ENCODE data around the gene CEP128.

CEP128 gene

DNA sequence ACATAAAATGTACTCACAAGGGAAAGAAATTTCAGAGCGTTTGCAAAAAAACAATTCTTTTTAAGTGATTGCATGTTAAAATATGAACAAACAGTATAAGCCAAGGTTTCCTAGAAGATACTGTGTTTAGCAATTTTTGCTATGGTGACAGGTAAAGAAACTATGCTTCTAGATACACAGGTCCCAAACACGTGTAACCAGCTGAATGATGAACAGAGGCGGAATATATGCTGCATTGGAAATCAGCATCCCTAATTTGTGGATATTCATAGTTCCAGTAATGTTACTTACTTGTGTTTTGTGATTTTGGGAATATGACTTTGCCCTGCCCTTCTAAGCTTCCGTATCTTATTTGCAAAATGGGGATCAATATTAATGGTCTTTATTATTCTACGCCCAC lies 403.9 kb downstream of the CEP128 start:
- no peak for DNase-seq

DNA sequence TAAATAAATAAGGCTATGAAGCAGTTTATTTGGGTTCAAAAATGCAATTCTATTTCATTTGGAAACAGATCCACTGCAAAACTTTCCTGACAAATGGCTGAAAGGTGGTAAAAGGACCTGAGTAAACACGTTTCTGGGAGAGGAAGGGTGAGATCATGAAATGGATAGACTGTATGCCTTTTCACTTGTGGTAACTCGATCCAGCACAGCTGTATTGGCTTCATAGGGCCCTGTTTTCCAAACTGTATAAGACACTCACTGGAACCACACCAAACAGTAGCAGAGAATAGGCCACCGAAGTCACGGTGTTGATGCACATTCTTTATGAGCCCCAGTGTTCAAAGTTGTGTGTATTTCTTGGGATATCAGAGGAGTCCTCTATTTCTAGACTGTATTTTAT lies 405.1 kb downstream of the CEP128 start:
- DNase-seq, result no peak

DNA sequence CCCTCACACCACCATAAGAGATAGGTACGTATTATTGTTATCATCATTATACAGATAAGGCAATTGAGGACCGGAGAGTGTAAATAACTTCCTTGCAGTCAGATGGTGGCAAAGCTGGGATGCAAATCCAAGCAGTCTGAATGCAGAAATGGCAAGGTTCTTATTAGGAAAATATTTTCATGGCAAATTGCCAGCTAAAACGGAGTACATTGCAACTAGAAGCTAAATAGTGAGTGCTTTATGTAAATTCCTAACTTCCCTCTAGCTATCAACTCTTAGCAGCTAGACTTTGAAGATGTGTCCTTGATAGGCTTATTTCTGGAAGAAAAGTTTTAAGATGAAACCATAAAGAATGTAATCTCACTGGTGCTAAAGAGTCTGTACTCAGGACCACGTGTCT lies 406.4 kb downstream of the CEP128 start:
- no peak for DNase-seq

DNA sequence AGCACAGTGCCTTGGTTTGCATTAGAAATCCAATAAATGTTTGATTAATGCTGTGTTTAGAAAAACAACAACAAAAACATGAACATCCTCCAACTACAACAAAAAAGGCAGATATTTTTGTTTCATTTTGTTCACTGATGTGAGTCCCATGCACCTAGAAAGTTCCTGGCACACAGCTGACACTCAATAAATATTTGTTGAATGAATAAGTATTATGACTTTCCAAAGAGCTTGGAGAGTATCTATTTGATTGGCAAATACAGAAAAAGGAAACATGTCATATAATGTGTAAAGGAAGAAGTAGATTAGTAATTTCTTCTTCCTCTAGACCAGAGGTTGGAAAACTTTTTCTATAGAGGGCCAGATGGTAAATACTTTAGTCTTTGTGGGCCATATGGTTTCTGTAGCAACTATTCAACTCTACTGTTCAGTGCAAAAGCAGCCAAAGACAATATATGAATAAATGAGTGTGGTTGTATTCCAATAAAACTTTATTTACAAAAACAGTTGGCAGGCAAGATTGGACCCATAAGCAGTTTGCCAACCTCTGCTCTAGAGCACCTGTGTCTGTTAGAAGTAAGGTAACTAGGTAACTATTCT lies 417.9 kb downstream of the CEP128 start:
- no peak for DNase-seq

DNA sequence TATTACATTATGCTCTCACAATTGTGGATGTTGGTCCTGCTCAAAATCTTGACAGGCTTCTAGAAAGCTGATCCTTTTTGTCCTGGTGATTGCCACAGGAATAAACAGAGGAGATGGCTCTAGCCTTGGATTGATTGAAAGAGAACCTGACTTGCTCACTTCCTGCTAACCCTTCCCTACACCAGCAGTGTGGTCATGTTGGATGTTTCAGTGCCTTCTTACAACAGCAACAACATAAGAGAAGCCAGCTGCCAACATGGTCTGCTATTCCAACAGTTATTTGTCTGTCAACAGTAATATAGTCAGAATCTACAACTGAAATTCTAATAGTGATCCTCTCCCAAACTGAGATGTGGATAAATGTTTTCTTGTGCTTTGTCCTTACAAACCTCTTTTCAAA lies 418.6 kb downstream of the CEP128 start:
- DNase-seq, result no peak

DNA sequence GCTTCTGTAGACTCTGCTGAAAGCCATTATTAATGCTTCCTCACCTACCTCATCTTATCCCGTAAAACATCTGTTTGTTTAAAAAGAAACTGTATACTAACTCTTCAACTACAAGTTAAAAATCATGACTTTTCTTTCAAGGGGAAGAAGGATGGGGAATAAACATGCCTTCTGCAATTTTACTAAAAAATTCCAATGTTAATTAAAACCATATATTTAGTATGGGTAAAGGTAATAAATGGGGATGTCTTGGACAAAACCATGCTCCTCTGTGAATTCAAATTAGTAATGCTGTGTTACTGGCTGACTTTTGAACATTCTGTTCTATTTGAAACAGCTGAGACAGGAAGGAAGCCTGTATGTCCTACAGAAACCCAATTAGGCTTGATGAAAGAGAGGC lies 419.1 kb downstream of the CEP128 start:
- DNase-seq, result no peak

DNA sequence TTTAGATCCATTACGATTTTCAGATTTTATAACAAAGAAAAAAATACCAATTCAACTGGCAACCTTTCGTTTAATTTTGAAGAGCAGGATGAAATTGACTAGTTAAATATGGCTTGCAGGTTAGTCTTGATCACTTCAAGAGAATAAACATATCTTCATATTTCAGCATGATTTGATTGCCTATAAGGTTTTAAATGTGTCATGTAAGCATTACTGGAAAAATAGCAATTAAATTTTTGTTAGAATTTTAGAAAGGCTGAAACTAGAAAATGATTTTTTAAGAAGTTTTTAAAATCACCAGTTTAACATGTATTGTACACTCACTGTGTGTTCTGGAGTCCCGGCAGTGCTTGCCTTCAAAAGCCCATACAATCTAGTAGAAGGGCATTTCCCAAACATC lies 420.1 kb downstream of the CEP128 start:
- DNase-seq, result no peak

DNA sequence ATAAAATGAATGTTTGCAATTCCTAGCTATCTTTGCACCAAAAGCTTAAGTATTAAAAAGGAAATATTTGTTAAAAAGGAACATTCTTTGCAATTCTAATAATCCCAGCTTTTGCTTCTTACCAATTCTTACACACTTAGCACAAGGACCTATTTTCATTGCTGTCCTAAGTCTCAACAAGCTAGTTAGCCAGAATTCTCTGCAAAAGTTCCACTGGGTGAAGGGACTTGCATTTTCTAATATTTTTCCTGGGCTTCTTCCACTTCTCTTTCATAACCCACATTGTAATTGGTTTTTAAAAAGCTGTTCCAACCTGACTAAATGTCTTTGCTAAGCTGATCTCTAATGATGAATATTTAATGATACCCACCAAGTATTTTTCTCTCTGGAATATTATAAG lies 422.5 kb downstream of the CEP128 start:
- DNase-seq, result no peak

DNA sequence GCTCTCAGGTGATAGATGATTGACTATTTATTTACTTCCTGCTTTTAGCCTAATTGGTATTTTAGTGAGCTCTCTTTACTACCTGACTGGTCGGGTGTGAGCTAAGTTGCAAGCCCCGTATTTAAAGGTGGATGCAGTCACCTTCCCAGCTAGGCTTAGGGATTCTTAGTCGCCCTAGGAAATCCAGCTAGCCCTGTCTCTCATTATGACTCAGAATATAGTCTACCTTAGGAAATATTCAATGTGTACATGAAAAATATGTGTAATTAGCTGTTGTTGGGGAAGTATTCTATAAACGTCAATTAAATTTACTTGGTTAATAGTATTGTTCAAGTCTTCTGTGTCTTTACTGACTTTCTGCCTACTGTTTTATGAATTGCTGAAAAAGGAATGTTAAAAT lies 423.4 kb downstream of the CEP128 start:
- no peak for DNase-seq

DNA sequence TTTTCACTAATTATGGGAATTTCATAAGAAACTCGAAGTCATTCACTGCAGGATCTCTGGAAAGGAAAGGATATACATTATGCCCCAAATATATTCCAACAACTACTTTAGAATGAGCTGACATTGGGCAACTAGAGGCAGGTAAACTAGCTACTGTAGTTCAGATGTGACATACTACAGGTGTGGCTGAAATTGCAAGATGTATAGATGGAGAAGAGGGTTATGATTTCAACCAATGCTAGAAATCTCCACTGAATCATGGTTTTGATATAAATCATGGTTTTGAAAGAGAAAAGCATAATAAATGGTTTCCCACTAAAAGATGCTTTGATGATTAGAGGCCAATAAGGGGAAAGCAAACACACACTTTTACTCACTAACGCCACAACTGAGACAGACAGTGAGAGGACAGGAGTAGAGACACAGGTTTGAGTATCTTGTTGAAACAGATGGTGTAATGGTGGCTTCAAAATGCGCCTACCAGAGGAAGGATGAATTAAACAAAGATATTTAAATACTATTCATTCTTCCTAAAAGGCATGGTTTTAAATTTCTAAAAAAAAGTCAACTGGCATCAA lies 434.2 kb downstream of the CEP128 start:
- no peak for DNase-seq

DNA sequence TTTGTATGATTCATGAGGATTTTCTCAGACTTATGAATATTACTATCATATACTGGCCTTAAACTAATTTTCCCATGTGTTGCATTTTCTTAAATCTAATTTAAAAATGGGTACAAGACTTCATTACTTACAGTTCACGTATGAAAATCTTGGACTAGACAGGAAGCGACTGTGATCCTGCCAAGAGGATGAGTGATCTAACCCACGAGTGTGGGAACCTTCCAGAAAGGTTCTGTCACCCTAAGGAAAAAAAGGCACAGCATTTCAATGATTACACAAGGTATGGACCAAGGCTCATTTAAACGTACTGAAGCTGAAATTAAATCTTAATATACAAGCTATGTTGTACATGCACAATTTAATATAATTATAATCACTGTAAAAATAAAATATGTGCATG lies 436.8 kb downstream of the CEP128 start:
- no peak for DNase-seq

DNA sequence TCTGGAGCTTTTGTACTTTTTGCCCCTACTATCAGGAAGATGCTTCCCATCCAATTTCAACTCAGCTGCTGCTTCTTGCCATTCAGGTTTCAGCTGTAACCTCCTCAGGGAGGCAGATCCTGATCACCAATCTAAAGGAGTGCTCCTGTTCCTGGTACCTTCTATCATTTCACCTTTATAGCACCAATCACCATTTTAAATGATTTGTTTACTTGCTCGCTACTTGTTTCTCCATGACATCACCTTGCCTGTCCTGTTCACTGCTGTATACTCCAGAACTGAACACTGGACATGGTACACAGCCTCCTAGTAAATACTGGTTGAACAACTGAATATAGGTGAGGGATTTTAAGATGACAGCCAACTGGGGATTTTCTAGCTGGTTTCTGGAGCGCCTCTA lies 443.0 kb downstream of the CEP128 start:
- DNase-seq, result no peak

DNA sequence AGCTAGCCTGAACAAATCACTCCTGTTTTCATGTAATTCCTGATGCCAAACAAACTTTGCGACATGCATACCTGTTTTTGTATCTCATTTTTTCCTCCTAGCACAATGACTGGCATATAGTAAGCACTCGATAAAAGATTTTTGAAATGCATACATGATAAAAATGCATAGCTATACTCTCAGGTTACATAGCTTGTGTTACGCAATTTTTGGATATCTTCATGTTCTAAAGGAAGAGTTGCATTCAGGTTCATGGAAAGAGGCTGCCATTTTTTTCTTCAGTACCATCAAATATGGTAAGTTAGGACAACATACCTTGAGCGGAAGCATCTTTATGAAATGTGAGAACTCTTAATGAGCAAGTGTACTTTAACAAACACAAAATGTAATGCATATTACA lies 445.4 kb downstream of the CEP128 start:
- DNase-seq, result no peak

DNA sequence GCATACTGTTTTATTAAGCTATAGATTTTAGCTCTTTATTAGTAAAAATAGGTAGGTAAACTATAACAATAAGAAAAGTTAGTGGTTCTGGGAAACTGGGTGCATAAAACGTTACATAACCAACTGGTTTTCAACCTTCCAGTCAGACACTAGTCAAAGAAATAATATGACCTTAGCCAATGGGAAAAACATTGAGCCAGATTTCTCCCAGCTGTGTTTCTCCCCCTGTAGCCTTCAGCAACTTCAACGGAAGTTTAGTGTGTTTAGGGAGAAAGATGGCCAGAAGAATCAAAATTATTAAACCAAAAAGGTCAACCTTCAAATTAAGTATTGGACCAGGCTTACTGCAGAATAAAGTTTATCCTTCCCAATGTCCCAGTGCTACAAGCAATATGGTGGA lies 446.8 kb downstream of the CEP128 start:
- no peak for DNase-seq

DNA sequence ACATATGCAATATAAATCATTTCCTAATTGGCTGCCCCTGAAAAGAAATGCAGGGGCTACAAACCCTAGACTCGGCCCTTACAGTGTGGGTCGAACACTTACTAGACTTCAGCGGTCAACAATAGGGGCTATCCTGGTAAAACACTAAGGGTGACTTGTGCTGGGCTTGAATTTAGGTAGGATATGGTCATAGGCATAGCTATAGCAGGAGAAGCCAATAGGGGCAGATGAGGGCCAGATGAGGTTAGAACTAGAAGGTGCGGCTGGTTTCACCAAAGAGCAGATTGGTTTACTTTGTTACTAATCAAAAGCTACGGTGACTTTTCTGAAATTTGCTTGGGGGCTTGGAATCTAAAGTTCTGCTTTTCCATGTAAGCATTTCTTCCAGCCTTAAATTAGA lies 447.9 kb downstream of the CEP128 start:
- no peak for DNase-seq

DNA sequence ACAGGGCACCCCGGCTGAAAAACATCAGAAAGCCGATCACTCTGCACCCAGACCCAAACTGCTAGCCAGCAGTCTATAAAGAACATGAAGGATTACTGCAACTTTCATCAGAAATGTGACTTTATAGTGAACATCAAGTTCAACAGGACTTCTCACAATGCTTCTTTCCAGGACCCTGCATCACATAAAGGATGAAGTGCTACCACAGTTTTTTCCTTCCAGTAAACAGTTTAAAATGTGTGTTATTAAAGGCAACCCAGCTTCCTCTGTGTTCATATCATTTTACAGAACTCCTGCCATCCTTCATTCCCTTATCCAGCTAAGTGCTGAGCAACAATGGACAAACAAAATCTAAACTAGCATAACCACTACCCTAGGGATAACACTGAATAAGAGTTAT lies 449.9 kb downstream of the CEP128 start:
- DNase-seq, result no peak

DNA sequence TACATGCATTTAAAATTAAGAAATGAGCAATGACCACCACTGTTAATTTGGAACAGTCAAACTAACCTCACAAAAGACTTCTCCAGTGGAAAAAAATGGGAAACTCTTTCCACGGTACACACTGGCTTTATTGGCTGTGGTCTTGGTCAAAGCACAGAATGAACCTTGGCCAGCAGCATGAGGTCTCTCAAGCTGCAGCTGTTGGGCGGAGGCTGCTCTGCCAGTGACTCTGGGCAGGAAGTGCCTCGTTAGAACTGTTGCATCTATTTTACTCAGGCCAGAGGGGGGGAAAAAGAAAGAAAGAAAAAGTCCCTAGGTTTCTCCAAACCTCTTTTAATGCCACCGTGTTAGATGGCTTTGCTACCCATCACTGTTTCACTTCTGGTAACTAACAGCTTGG lies 450.4 kb downstream of the CEP128 start:
- no peak for DNase-seq

DNA sequence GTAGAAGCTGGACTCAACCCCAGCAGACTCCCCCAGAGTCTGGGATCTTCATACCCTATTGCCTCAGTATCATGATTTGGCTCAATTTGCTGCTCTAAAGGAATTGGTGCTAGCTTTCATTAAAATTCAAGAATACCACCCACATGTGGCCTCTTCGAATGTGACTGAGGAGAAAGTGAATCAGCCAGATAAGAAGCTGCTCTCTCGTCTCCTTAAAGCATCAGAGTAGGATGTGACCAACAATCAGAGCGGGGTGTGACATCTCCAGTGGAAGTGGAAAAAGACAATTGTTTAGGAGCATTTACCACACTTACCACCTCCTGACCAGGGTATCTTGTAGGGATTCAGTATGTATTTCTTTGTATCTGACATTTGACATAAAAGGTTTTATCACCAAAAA lies 452.0 kb downstream of the CEP128 start:
- no peak for DNase-seq

DNA sequence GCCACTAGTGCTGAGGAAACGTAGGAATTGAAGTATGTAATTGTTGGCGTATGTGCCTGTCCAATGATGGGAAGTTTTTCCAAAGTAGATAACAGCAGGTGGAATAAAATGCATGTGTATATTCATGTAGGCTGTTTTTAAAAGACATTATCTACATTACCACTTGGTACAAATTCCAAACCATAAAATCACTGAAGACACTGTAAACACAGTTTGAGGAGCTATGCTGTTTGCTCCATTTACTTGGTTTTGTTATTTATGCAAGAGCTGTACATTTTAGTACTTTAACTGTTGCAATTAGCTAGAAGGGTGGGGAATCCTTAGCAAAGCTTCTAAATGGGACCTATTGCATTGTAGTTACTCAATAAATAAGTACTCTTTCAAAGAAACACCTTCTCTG lies 455.8 kb downstream of the CEP128 start:
- no peak for DNase-seq

DNA sequence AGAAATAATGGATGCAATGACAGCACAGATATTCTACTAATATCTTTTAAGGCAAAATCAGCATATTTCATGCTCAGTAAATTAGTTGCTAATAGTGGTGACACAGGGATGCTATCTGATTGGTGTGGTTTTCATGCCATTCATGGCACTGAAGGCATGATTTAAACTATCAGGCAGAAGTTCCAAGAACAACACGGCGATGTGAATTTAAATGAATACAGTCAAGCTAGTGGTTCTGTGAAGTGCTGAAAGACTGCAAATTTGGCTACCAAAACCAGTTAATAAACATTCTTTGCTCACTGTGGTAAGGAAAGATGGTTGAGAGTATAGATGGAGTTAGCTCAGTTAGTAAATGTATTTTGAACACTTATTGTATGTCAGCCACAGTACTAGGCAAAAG lies 458.2 kb downstream of the CEP128 start:
- no peak for DNase-seq

DNA sequence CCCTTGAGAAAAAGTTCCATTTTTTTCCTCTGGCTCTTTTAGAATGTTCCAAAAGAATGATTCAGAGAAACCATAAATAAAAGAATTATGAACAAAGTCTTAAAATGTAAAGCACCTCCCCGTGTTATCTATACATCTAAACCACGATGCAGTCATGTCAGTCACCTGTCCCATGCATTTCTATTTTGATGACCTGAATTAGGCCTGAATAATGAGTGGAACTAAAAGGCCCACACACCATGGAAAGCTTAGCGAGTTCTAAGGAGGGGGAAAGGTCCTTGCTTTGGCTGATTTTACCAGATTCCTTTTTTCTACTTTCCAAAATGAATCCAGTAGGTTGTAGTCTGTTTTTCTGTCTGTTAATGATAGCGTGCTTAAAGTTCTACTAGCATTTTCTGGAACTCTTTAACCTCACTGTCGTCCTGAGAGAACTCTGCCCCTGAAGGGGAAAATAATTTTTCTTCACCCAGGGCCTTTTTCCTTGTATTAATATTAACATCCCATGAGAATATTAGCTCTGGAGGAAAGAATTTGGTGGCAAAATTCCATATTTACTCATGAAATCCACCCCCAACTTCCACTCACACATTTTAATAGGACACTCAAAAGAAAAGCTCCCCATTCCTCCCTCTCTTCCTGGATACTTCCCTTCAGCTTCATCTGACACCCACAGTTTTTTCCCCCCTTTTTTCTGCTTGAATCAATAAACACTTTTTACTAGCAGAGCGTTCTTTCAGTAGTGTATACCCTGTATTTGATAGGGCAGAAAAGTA lies 464.0 kb downstream of the CEP128 start:
- no peak for DNase-seq

DNA sequence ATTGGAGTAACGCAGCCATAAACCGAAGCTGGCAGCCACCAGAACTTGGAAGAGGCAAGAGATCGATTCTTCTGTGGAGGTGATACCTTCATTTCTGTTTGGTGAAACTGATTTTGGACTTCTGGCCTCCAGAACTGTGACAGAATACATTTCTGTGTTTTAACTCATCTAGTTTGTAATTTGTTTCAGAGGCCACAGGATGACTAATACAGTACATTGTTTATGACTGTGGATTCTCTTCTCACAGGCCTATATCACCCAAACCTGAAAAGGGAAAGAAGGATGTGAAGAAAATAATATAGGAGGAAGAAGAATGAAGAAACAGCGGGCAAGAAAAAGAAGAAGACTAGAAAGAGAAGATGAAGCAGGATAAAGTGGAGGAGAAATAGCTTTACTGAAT lies 466.5 kb downstream of the CEP128 start:
- DNase-seq, result no peak

DNA sequence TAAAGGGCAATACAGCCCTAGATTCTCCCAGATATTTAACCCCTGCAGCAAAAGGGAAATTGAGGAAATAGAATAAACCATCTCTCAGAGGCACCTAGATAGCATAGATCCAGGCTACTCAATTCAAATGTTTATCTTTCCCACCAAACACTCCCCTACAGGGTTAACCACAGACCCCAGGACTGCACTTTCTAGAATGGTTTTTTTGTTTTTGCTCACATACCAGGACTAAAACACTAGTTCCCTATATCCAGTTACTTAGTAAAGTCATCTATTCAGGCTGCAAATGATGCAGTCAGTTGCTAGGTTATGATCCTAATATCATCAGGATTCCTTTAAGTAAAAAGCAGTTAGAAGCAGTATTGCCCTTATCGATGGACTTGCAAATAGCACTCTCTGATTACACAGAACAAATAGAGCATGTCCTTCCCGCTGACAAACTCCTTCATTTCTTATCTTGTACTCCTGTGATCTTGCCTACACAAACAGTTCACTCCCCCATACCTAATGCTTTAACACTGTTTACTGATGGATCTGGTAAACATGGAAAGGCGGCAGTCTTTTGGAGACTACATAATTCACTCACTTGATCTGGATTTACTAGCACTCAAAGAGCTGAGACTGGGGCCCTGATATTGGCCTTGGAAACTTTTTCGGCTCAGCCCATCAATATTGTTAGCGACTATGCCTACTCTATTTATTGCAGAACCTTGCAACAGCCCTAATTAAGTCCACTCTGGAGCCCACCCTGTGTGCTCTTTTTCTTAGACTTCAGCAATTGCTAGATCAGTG lies 473.0 kb downstream of the CEP128 start:
- no peak for DNase-seq

All from NCI-H2029 (cell line).